ENCODE results near the gene NCAM1. TPM values are rescaled to one million over a fixed set of nuclear protein-coding genes. Genes with fewer than 3 reads are reported as not detected.
"Not testable (repeated sequence)": the region's sequence is repeated elsewhere in the genome, so short reads cannot be mapped to it uniquely, and the experiment has no call there.

Gene NCAM1
- polyA plus RNA-seq, 3 donors from 2014 or later, result 35.7 to 143 (median 49.1) TPM

GRCh38 chr11:113053042-113053441 is 91.8 kb downstream of the NCAM1 start:
- not testable (repeated sequence) for H3K9me3 Mint-ChIP-seq

GRCh38 chr11:113057038-113057437 is 95.8 kb downstream of the NCAM1 start:
- no peak overlapping the region for H3K27ac Mint-ChIP-seq
- DNase-seq, result no peak
- no peaks in the 10 kb centered on the region for H3K9me3 Mint-ChIP-seq
- no peak overlapping the region for H3K4me3 Mint-ChIP-seq
- H3K27me3 Mint-ChIP-seq (ENCODE audit: low read depth in 3 of 3), result peaks cover 0 to 1% (median 0%) of the 10 kb centered on the region in 3 donors
- peaks cover 4 to 30% of the 10 kb centered on the region in 2 donors for H3K4me1 Mint-ChIP-seq
- H3K36me3 Mint-ChIP-seq, result peaks cover 9 to 14% (median 10%) of the 10 kb centered on the region in 3 donors

More at GRCh38 chr11:113053042-113053441, 91.8 kb downstream of the NCAM1 start:
- not testable (repeated sequence) for H3K4me3 Mint-ChIP-seq; DNase-seq; H3K27me3 Mint-ChIP-seq (ENCODE audit: low read depth in 3 of 3); H3K27ac Mint-ChIP-seq
- H3K4me1 Mint-ChIP-seq, result peaks cover 23 to 64% of the 10 kb centered on the region in 2 donors
- H3K36me3 Mint-ChIP-seq, result peaks cover 13 to 23% (median 15%) of the 10 kb centered on the region in 3 donors

GRCh38 chr11:113059548-113059947 is 98.3 kb downstream of the NCAM1 start:
- no peaks in the 10 kb centered on the region for H3K9me3 Mint-ChIP-seq
- no peak overlapping the region for H3K4me3 Mint-ChIP-seq
- peaks cover 6 to 41% of the 10 kb centered on the region in 2 donors for H3K4me1 Mint-ChIP-seq
- peaks cover 0 to 3% (median 0%) of the 10 kb centered on the region in 3 donors for H3K27me3 Mint-ChIP-seq (ENCODE audit: low read depth in 3 of 3)
- DNase-seq, result no peak
- H3K27ac Mint-ChIP-seq, result peak overlapping the region in 2 of 6 donors; percentile 7 to 17
- peaks cover 9 to 15% (median 10%) of the 10 kb centered on the region in 3 donors for H3K36me3 Mint-ChIP-seq

- peaks cover 0 to 1% (median 0%) of the 10 kb centered on the region in 3 donors for H3K27me3 Mint-ChIP-seq (ENCODE audit: low read depth in 3 of 3)
- no peak overlapping the region for H3K4me3 Mint-ChIP-seq
- peak overlapping the region in 2 of 6 donors; percentile 31 to 41 for H3K27ac Mint-ChIP-seq
- H3K4me1 Mint-ChIP-seq, result peaks cover 5 to 31% of the 10 kb centered on the region in 2 donors
- DNase-seq, result no peak
- no peaks in the 10 kb centered on the region for H3K9me3 Mint-ChIP-seq
- peaks cover 0 to 4% (median 0%) of the 10 kb centered on the region in 3 donors for H3K36me3 Mint-ChIP-seq
Observed at GRCh38 chr11:113065330-113065729, 104.1 kb downstream of the NCAM1 start.

GRCh38 chr11:113072237-113072858 is 111.1 kb downstream of the NCAM1 start:
- Mint-ChIP-seq H3K4me3 (no peak overlapping the region), H3K4me1 (peaks cover 0 to 37% of the 10 kb centered on the region in 2 donors), H3K36me3 (peaks cover 0 to 3% (median 0%) of the 10 kb centered on the region in 3 donors), H3K9me3 (no peaks in the 10 kb centered on the region), H3K27ac (no peak overlapping the region), H3K27me3 (ENCODE audit: low read depth in 3 of 3) (peaks cover 0 to 2% (median 0%) of the 10 kb centered on the region in 3 donors)
- no peak for DNase-seq

GRCh38 chr11:113073290-113073953 is 112.2 kb downstream of the NCAM1 start:
- no peak for DNase-seq
- Mint-ChIP-seq H3K4me1 (peaks cover 3 to 43% of the 10 kb centered on the region in 2 donors), H3K9me3 (no peaks in the 10 kb centered on the region), H3K27ac (peak overlapping the region in 1 of 6 donors; percentile 23), H3K27me3 (ENCODE audit: low read depth in 3 of 3) (peaks cover 0 to 2% (median 0%) of the 10 kb centered on the region in 3 donors), H3K4me3 (no peak overlapping the region), H3K36me3 (peaks cover 0 to 4% (median 3%) of the 10 kb centered on the region in 3 donors)

- H3K27me3 Mint-ChIP-seq (ENCODE audit: low read depth in 3 of 3), result peaks cover 0 to 2% (median 0%) of the 10 kb centered on the region in 3 donors
- peak overlapping the region in 1 of 6 donors; percentile 4 for H3K27ac Mint-ChIP-seq
- no peak for DNase-seq
- peaks cover 3 to 43% of the 10 kb centered on the region in 2 donors for H3K4me1 Mint-ChIP-seq
- no peaks in the 10 kb centered on the region for H3K9me3 Mint-ChIP-seq
- H3K4me3 Mint-ChIP-seq, result no peak overlapping the region
- H3K36me3 Mint-ChIP-seq, result peaks cover 0 to 4% (median 3%) of the 10 kb centered on the region in 3 donors
Observed at GRCh38 chr11:113075586-113076095, 114.4 kb downstream of the NCAM1 start.

GRCh38 chr11:113077379-113077778 is 116.2 kb downstream of the NCAM1 start:
- Mint-ChIP-seq H3K9me3 (no peaks in the 10 kb centered on the region), H3K27me3 (ENCODE audit: low read depth in 3 of 3) (peaks cover 0 to 6% (median 0%) of the 10 kb centered on the region in 3 donors), H3K36me3 (peaks cover 0 to 10% (median 4%) of the 10 kb centered on the region in 3 donors), H3K4me3 (no peak overlapping the region), H3K4me1 (peaks cover 3 to 48% of the 10 kb centered on the region in 2 donors), H3K27ac (no peak overlapping the region)
- DNase-seq, result no peak

GRCh38 chr11:113082341-113082955 is 121.2 kb downstream of the NCAM1 start:
- Mint-ChIP-seq H3K4me1 (peaks cover 29 to 66% of the 10 kb centered on the region in 2 donors), H3K4me3 (no peak overlapping the region), H3K27ac (no peak overlapping the region), H3K9me3 (no peaks in the 10 kb centered on the region), H3K27me3 (ENCODE audit: low read depth in 3 of 3) (peaks cover 0 to 4% (median 3%) of the 10 kb centered on the region in 3 donors), H3K36me3 (peaks cover 3 to 9% (median 4%) of the 10 kb centered on the region in 3 donors)
- DNase-seq, result no peak

- H3K27ac Mint-ChIP-seq, result peak overlapping the region in 1 of 6 donors; percentile 15
- H3K36me3 Mint-ChIP-seq, result peaks cover 0 to 9% (median 3%) of the 10 kb centered on the region in 3 donors
- peaks cover 0 to 4% (median 3%) of the 10 kb centered on the region in 3 donors for H3K27me3 Mint-ChIP-seq (ENCODE audit: low read depth in 3 of 3)
- H3K4me1 Mint-ChIP-seq, result peaks cover 28 to 66% of the 10 kb centered on the region in 2 donors
- no peak overlapping the region for H3K4me3 Mint-ChIP-seq
- H3K9me3 Mint-ChIP-seq, result no peaks in the 10 kb centered on the region
- DNase-seq, result no peak
Observed at GRCh38 chr11:113083571-113083970, 122.4 kb downstream of the NCAM1 start.

GRCh38 chr11:113084297-113084696 is 123.1 kb downstream of the NCAM1 start:
- H3K36me3 Mint-ChIP-seq, result peaks cover 0 to 9% (median 3%) of the 10 kb centered on the region in 3 donors
- no peak for DNase-seq
- peak overlapping the region in 1 of 6 donors; percentile 24 for H3K27ac Mint-ChIP-seq
- peaks cover 28 to 67% of the 10 kb centered on the region in 2 donors for H3K4me1 Mint-ChIP-seq
- no peak overlapping the region for H3K4me3 Mint-ChIP-seq
- H3K27me3 Mint-ChIP-seq (ENCODE audit: low read depth in 3 of 3), result peaks cover 0 to 4% (median 3%) of the 10 kb centered on the region in 3 donors
- no peaks in the 10 kb centered on the region for H3K9me3 Mint-ChIP-seq

- Mint-ChIP-seq H3K9me3 (no peaks in the 10 kb centered on the region), H3K4me1 (peaks cover 28 to 77% of the 10 kb centered on the region in 2 donors), H3K27me3 (ENCODE audit: low read depth in 3 of 3) (peaks cover 0 to 4% (median 3%) of the 10 kb centered on the region in 3 donors), H3K36me3 (peaks cover 3 to 9% (median 3%) of the 10 kb centered on the region in 3 donors), H3K4me3 (no peak overlapping the region), H3K27ac (peak overlapping the region in 2 of 6 donors; percentile 18 to 28)
- no peak for DNase-seq
Observed at GRCh38 chr11:113085446-113085845, 124.2 kb downstream of the NCAM1 start.

- peaks cover 28 to 86% of the 10 kb centered on the region in 2 donors for H3K4me1 Mint-ChIP-seq
- no peaks in the 10 kb centered on the region for H3K9me3 Mint-ChIP-seq
- H3K27ac Mint-ChIP-seq, result peak overlapping the region in 1 of 6 donors; percentile 3
- no peak overlapping the region for H3K4me3 Mint-ChIP-seq
- DNase-seq, result no peak
- H3K36me3 Mint-ChIP-seq, result peaks cover 0 to 3% (median 3%) of the 10 kb centered on the region in 3 donors
- H3K27me3 Mint-ChIP-seq (ENCODE audit: low read depth in 3 of 3), result peaks cover 0 to 3% (median 0%) of the 10 kb centered on the region in 3 donors
Observed at GRCh38 chr11:113087706-113088105, 126.5 kb downstream of the NCAM1 start.

Measured in immature natural killer cell (primary cell).